Endodermal cell (in vitro differentiated cells): ENCODE measurements around the gene ATN1. TPM values are rescaled to one million over a fixed set of nuclear protein-coding genes. Genes with fewer than 3 reads are reported as not detected.

Experiments
- DNase-seq: peaks from one replicate; pipeline ENCODE4 v3.0.0-alpha.2; 2017
- H3K27ac ChIP-seq: 2 replicates; pipeline ENCODE4 v1.5.1; 2013; ENCODE audit warnings: mild to moderate bottlenecking, low read depth, low read length, moderate library complexity
- H3K27me3 ChIP-seq: 2 replicates; pipeline ENCODE4 v1.6.1; 2013; ENCODE audit warnings: mild to moderate bottlenecking, low read length, moderate library complexity; ENCODE audit not compliant: insufficient read depth, control insufficient read depth, poor library complexity, severe bottlenecking
- H3K36me3 ChIP-seq: 2 replicates; pipeline ENCODE4 v1.7.0; 2013; ENCODE audit warnings: mild to moderate bottlenecking, low read length, moderate library complexity; ENCODE audit not compliant: control insufficient read depth, insufficient read depth
- H3K4me1 ChIP-seq: one replicate; pipeline ENCODE4 v1.7.0; 2013; ENCODE audit warnings: low read length; ENCODE audit not compliant: control insufficient read depth, insufficient read depth
- H3K4me3 ChIP-seq: 2 replicates; pipeline ENCODE4 v1.5.1; 2013; ENCODE audit warnings: mild to moderate bottlenecking, low read length, moderate library complexity
- H3K9ac ChIP-seq: 2 replicates; pipeline ENCODE4 v1.6.1; 2013; ENCODE audit warnings: mild to moderate bottlenecking, low read length, moderate library complexity; ENCODE audit not compliant: poor library complexity, severe bottlenecking; ENCODE audit errors: extremely low read depth
- H3K9me3 ChIP-seq: 2 replicates; pipeline ENCODE4 v1.6.1; 2013; ENCODE audit warnings: mild to moderate bottlenecking, low read length, moderate library complexity; ENCODE audit not compliant: control insufficient read depth
- H3K27ac Mint-ChIP-seq: 2 replicates; pipeline ENCODE4 v1.8.0; 2020; ENCODE audit warnings: mixed read lengths
- H3K27me3 Mint-ChIP-seq: 2 replicates; pipeline ENCODE4 v1.8.0; 2021; ENCODE audit warnings: mild to moderate bottlenecking, mixed read lengths; ENCODE audit not compliant: insufficient read depth
- H3K36me3 Mint-ChIP-seq: 2 replicates; pipeline ENCODE4 v1.8.0; 2020; ENCODE audit warnings: low read depth, mixed read lengths
- H3K4me1 Mint-ChIP-seq: 2 replicates; pipeline ENCODE4 v1.8.0; 2020; ENCODE audit warnings: mixed read lengths
- H3K4me3 Mint-ChIP-seq: 2 replicates; pipeline ENCODE4 v1.8.0; 2020; ENCODE audit warnings: mild to moderate bottlenecking, moderate library complexity, mixed read lengths
- H3K9me3 Mint-ChIP-seq: 2 replicates; pipeline ENCODE4 v1.8.0; 2020; ENCODE audit warnings: mild to moderate bottlenecking, mixed read lengths
- WGBS, 2 experiments: methylation state at CpG; one replicate each; pipeline versions ENCODE4 v1.1.5 to v1.1.7; 2013; ENCODE audit warnings: missing lambda C conversion rate in 2 of 2, mixed read lengths in 1 of 2; ENCODE audit not compliant: insufficient coverage in 1 of 2, insufficient read length in 1 of 2; 5-methylcytosine and 5-hydroxymethylcytosine counted together
- total RNA-seq, 2 donors: library from RNA; stranded (reverse); fragmentation: NEBNext Ultra II Directional in 1 of 2; extraction: Animal tissue kit (Norgen Biotek cat#: 25700) in 1 of 2; gene quantifications; 2 replicates in 1 of 2; 3 replicates in 1 of 2; pipeline ENCODE4 v1.2.1, GENCODE V29; 2021
- TF ChIP-seq, protein P1 (sequence below): fragments of 200-600 bp; sonication (generic); conservative IDR thresholded peaks from 2 replicates; pipeline ENCODE4 v1.5.0; 2021; ENCODE audit warnings: antibody characterized with exemption, mild to moderate bottlenecking

Gene ATN1
- total RNA-seq, 2 donors from 2014 or later, result 111 to 244 TPM

DNA sequence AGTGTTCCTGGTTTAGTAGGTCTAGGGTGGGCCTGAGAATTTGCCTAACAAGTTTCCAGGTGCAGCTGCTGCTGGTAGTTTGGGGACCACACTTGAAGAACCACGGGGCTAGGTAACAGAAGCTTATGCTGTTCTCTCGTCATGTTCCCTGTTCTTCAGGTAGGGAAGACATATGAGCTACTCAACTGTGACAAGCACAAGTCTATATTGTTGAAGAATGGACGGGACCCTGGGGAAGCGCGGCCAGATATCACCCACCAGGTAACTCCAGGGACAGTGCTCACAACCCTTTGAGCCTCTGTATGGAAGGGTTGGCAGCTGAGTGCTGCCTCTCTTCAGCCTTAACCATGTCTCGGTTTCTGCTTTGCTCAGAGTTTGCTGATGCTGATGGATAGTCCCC is 46.4 kb downstream of the ATN1 start:
- Mint-ChIP-seq H3K4me3 (no peak overlapping the region), H3K27me3 (no peaks in the 10 kb centered on the region), H3K36me3 (peaks cover 66% of the 10 kb centered on the region), H3K9me3 (no peaks in the 10 kb centered on the region), H3K4me1 (peaks cover 11% of the 10 kb centered on the region), H3K27ac (no peak overlapping the region)
- Histone ChIP-seq H3K27ac (no peak overlapping the region), H3K9ac (no peak overlapping the region), H3K9me3 (no peaks in the 10 kb centered on the region), H3K36me3 (peaks cover 54% of the 10 kb centered on the region), H3K4me3 (no peak overlapping the region), H3K27me3 (no peaks in the 10 kb centered on the region), H3K4me1 (peaks cover 2% of the 10 kb centered on the region)
- WGBS, 2 experiments, result 95 to 96% methylated on average over 6 of the region's 6 CpGs
- DNase-seq, result no peak
- TF ChIP-seq, protein P1, sequence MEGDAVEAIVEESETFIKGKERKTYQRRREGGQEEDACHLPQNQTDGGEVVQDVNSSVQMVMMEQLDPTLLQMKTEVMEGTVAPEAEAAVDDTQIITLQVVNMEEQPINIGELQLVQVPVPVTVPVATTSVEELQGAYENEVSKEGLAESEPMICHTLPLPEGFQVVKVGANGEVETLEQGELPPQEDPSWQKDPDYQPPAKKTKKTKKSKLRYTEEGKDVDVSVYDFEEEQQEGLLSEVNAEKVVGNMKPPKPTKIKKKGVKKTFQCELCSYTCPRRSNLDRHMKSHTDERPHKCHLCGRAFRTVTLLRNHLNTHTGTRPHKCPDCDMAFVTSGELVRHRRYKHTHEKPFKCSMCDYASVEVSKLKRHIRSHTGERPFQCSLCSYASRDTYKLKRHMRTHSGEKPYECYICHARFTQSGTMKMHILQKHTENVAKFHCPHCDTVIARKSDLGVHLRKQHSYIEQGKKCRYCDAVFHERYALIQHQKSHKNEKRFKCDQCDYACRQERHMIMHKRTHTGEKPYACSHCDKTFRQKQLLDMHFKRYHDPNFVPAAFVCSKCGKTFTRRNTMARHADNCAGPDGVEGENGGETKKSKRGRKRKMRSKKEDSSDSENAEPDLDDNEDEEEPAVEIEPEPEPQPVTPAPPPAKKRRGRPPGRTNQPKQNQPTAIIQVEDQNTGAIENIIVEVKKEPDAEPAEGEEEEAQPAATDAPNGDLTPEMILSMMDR, result no peak

DNA sequence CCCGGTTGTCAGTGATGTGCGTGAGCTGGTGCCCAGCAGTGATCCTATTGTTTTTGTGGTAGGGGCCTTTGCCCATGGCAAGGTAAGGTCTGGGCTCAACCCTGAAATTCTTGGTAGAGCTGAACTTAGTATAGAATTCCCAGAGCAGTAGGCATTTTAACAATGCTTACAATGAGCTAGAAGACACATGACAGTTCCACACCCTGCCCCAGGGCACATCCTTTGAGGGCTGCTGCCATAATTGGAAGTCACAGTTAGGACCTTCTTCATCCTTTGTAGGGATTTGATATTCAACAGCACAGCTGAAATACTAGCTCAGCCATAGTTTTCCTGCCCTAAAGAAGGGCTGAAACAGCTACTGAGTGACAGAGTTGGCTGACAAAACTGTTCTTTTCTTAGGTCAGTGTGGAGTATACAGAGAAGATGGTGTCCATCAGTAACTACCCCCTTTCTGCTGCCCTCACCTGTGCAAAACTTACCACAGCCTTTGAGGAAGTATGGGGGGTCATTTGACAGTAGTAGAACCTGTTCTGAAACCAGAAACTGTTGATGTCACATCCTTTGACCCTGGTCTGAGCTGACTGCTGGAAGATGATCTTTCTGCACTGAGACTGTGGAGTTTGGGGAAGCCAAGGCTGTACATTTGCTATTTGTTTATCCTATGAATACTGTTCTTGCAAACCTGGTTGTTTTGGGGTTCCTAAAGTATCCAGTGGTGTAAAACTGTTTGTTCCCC is 47.7 kb downstream of the ATN1 start:
- no peak overlapping the region for H3K9ac ChIP-seq
- Mint-ChIP-seq H3K36me3 (peaks cover 74% of the 10 kb centered on the region), H3K27me3 (no peaks in the 10 kb centered on the region), H3K4me1 (peaks cover 6% of the 10 kb centered on the region), H3K4me3 (no peak overlapping the region), H3K9me3 (no peaks in the 10 kb centered on the region), H3K27ac (peak overlapping the region; percentile 14)
- TF ChIP-seq, protein P1, result no peak
- H3K4me3 ChIP-seq, result no peak overlapping the region
- no peaks in the 10 kb centered on the region for H3K9me3 ChIP-seq
- no peaks in the 10 kb centered on the region for H3K4me1 ChIP-seq
- H3K27ac ChIP-seq, result no peak overlapping the region
- 92 to 95% methylated on average over 2 of the region's 2 CpGs for WGBS, 2 experiments
- DNase-seq, result no peak
- H3K27me3 ChIP-seq, result no peaks in the 10 kb centered on the region
- peaks cover 63% of the 10 kb centered on the region for H3K36me3 ChIP-seq

DNA sequence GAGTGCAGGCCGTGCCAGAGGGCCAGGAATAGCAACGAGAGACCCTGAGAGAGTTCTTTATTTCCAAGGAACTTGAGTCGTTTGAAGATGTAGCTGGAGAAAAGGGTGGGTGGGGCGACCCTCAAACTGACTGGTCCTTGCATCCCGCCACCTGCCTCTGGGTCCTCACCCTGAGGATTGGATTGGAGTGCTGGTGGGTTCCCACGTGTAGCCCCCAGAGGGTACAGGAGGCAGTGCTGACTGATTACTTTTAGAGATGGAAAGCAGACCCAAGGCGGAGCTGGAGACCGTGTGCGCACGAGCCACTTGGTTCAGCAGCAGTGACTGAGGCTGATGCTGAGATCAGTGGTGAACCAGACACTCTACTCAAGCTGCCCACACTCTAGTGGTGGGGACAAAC is 49.9 kb downstream of the ATN1 start:
- TF ChIP-seq, protein P1, result no peak
- Mint-ChIP-seq H3K27ac (peak overlapping the region; percentile 3), H3K27me3 (no peaks in the 10 kb centered on the region), H3K4me3 (no peak overlapping the region), H3K4me1 (no peaks in the 10 kb centered on the region), H3K9me3 (no peaks in the 10 kb centered on the region), H3K36me3 (peaks cover 90% of the 10 kb centered on the region)
- no peak for DNase-seq
- WGBS, 2 experiments, result 93 to 96% methylated on average over 5 to 10 of the region's 10 CpGs
- no peak overlapping the region for H3K4me3 ChIP-seq
- peaks cover 71% of the 10 kb centered on the region for H3K36me3 ChIP-seq
- no peaks in the 10 kb centered on the region for H3K27me3 ChIP-seq
- no peak overlapping the region for H3K9ac ChIP-seq
- no peaks in the 10 kb centered on the region for H3K9me3 ChIP-seq
- no peak overlapping the region for H3K27ac ChIP-seq
- H3K4me1 ChIP-seq, result no peaks in the 10 kb centered on the region
